ENCODE measurements around the gene SERPINE1. TPM values are rescaled to one million over a fixed set of nuclear protein-coding genes. Genes with fewer than 3 reads are reported as not detected.
A peak's percentile ranks its signal among the peaks of the same experiment; 100 is the strongest.

The SERPINE1 gene
- total RNA-seq, 1 experiment from 2014 or later = 12.8 TPM

GRCh38 chr7:101094376-101094775, 32.5 kb upstream of the SERPINE1 start (continued):
- no peak for TF ChIP-seq ZBTB33 (IDR thresholded peaks at IDR 0.05; ENCODE audit: extremely low read depth, insufficient replicate concordance, low read length)
- no peak for TF ChIP-seq FOSL1 (IDR thresholded peaks at IDR 0.05; ENCODE audit: low read depth)

- H3K36me3 ChIP-seq (ENCODE audit: control insufficient read depth in 1 of 2, insufficient read depth in 2 of 2, low read length in 2 of 2) = no peaks in the 10 kb centered on the region
- ATAC-seq = peak; percentile 77
- intact Hi-C loops (cut with micrococcal nuclease) = loop anchor here (1.0 kb wide), 1 partner anchor 43 kb away; no protein-coding TSS in a partner anchor
- H3K9me2 ChIP-seq (ENCODE audit: insufficient read depth) = no peaks in the 10 kb centered on the region
- H2AFZ ChIP-seq (ENCODE audit: low read depth, low read length, poor library complexity, severe bottlenecking) = no peak overlapping the region
- CTCF ChIA-PET = interaction anchor here (0.8 to 2.0 kb wide), 13 partner anchors 9 to 220 kb away, joined by 3 to 14 read pairs (median 5); partner anchors contain the start of genes SERPINE1, SRRT and TRIM56
- no peaks in the 10 kb centered on the region for H3K79me2 ChIP-seq (ENCODE audit: insufficient read depth, low read length)
- RAD21 ChIA-PET (ENCODE audit: low non-redundant PET in 1 of 2, low total read pairs in 2 of 2, uncharacterized antibody in 2 of 2, unreplicated experiment in 2 of 2) = interaction anchor here in 1 of 2 experiments (0.6 kb wide), 2 partner anchors 28 to 374 kb away, joined by 4 to 5 read pairs; no protein-coding TSS in a partner anchor
- peak overlapping the region; percentile 39 for H3K4me2 ChIP-seq (ENCODE audit: low read length)
- H4K20me1 ChIP-seq (ENCODE audit: insufficient read depth) = no peaks in the 10 kb centered on the region
- DNase-seq (ENCODE audit: low read depth, low spot score) = no peak
- peak overlapping the region; percentile 11; the same call in 1 of the 2 replicates for H3K9ac ChIP-seq (ENCODE audit: low read length)
- BruUV-seq (replicated peaks) = no TSS peak
- H3K4me1 ChIP-seq (ENCODE audit: control insufficient read depth in 1 of 2, insufficient read depth in 2 of 2, low read length in 2 of 2) = peaks cover 16 to 54% of the 10 kb centered on the region in 2 experiments
- H3K27me3 ChIP-seq (ENCODE audit: insufficient read depth, low read length) = no peaks in the 10 kb centered on the region
- H3K27ac ChIP-seq (ENCODE audit: low read depth, low read length) = no peak overlapping the region
- H3K4me3 ChIP-seq (replicated peaks in 1 of 2; ENCODE audit: low read depth in 1 of 2, low read length in 2 of 2) = no peak overlapping the region
- POLR2A ChIA-PET = interaction anchor here (0.7 to 1.4 kb wide), 5 partner anchors 8 to 65 kb away, joined by 3 to 4 read pairs (median 3); partner anchors contain the start of gene SERPINE1
- H3K9me3 ChIP-seq (ENCODE audit: control insufficient read depth in 1 of 2, insufficient read depth in 1 of 2, low read depth in 1 of 2, low read length in 2 of 2) = no peaks in the 10 kb centered on the region
- no peak for TF ChIP-seq SRF (IDR thresholded peaks at IDR 0.05; ENCODE audit: low read depth)
- TF ChIP-seq YY1 (IDR thresholded peaks at IDR 0.05; ENCODE audit: extremely low read depth, insufficient replicate concordance, low read depth, low read length) = no peak
- TF ChIP-seq POLR2AphosphoS5 (IDR thresholded peaks at IDR 0.05; ENCODE audit: low read depth, low read length) = peak; percentile 30
- no peak for TF ChIP-seq EZH2phosphoT487 (IDR thresholded peaks at IDR 0.05; ENCODE audit: borderline replicate concordance)
- no peak for TF ChIP-seq ZFX (IDR thresholded peaks at IDR 0.05)
- no peak for TF ChIP-seq SIN3A (IDR thresholded peaks at IDR 0.05; ENCODE audit: low read depth)
- TF ChIP-seq FOSL1 (IDR thresholded peaks at IDR 0.05; ENCODE audit: low read depth) = no peak
- no peak for TF ChIP-seq REST (IDR thresholded peaks at IDR 0.05; ENCODE audit: low read depth)
- no peak for TF ChIP-seq CEBPB (IDR thresholded peaks at IDR 0.05; ENCODE audit: low read depth)
- no peak for TF ChIP-seq ZNF274 (IDR thresholded peaks at IDR 0.05; ENCODE audit: low read depth, low read length)
- TF ChIP-seq EGR1 (IDR thresholded peaks at IDR 0.05; ENCODE audit: low read depth) = no peak
- TF ChIP-seq SP1 (IDR thresholded peaks at IDR 0.05; ENCODE audit: low read depth) = no peak
- peak in 2 of 3 experiments; percentile 83 to 89; a peak in 4 of 6 replicates for TF ChIP-seq CTCF (IDR thresholded peaks at IDR 0.05 in 2 of 3, conservative IDR thresholded peaks at IDR 0.05 in 1 of 3; ENCODE audit: borderline replicate concordance in 1 of 3, insufficient read depth in 1 of 3, low read depth in 2 of 3, low read length in 2 of 3)
These were observed 32.0 kb upstream of the SERPINE1 start for GRCh38 chr7:101094791-101095375.
